ENCODE data around the gene IL31RA.

DNA sequence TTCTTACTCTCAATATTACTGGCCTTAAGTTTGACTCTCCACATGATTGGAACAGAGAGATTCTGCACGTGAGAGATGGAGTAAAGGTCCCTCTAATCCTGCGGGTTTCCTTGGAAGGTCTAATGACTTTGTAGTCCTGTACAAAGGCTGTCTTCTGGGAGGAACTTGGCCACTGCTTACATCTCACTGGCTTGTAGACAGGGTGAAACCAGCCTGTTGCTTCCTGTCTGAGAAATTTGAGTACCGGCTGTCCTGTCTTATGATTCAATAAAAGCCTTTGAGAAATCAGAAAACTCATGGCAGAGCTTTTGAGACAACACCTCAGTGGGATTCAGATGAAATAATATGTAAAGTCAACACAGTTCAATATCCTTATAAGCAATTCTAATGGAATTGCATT is 43.0 kb downstream of the IL31RA start:
- TF ChIP-seq, protein P1, sequence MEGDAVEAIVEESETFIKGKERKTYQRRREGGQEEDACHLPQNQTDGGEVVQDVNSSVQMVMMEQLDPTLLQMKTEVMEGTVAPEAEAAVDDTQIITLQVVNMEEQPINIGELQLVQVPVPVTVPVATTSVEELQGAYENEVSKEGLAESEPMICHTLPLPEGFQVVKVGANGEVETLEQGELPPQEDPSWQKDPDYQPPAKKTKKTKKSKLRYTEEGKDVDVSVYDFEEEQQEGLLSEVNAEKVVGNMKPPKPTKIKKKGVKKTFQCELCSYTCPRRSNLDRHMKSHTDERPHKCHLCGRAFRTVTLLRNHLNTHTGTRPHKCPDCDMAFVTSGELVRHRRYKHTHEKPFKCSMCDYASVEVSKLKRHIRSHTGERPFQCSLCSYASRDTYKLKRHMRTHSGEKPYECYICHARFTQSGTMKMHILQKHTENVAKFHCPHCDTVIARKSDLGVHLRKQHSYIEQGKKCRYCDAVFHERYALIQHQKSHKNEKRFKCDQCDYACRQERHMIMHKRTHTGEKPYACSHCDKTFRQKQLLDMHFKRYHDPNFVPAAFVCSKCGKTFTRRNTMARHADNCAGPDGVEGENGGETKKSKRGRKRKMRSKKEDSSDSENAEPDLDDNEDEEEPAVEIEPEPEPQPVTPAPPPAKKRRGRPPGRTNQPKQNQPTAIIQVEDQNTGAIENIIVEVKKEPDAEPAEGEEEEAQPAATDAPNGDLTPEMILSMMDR (IDR thresholded peaks at IDR 0.05) = no peak
- TF ChIP-seq POLR2A (IDR thresholded peaks at IDR 0.05) = no peak

Measured in lower leg skin (tissue), 3 donors.